Ectodermal cell (in vitro differentiated cells): ENCODE data around the gene HSPA12A.

ENCODE experiments used
- H3K27ac ChIP-seq: 2 replicates; pipeline ENCODE4 v1.7.0; 2013; ENCODE audit warnings: mild to moderate bottlenecking, low read depth, low read length; ENCODE audit not compliant: insufficient read depth, poor library complexity, severe bottlenecking
- H3K27me3 ChIP-seq: 2 replicates; pipeline ENCODE4 v1.7.0; 2013; ENCODE audit warnings: mild to moderate bottlenecking, low read length; ENCODE audit not compliant: insufficient read depth, control insufficient read depth, poor library complexity, severe bottlenecking
- H3K36me3 ChIP-seq: one replicate; pipeline ENCODE4 v1.7.0; 2013; ENCODE audit warnings: low read length; ENCODE audit not compliant: control insufficient read depth, insufficient read depth
- H3K4me1 ChIP-seq: one replicate; pipeline ENCODE4 v1.7.0; 2013; ENCODE audit warnings: low read length; ENCODE audit not compliant: control insufficient read depth, insufficient read depth
- H3K4me3 ChIP-seq: 2 replicates; pipeline ENCODE4 v1.7.0; 2013; ENCODE audit warnings: low read depth, low read length, control low read depth; ENCODE audit not compliant: insufficient read depth
- H3K9me3 ChIP-seq: 2 replicates; pipeline ENCODE4 v1.7.0; 2013; ENCODE audit warnings: mild to moderate bottlenecking, low read length, moderate library complexity; ENCODE audit not compliant: control insufficient read depth
- WGBS, 2 experiments: methylation state at CpG; one replicate each; pipeline ENCODE4 v1.1.7; 2013; ENCODE audit warnings: missing lambda C conversion rate in 2 of 2; 5-methylcytosine and 5-hydroxymethylcytosine counted together

The HSPA12A gene

GRCh38 chr10:116706281-116706680 is 36.1 kb downstream of the HSPA12A start:
- Histone ChIP-seq H3K4me3 (no peak overlapping the region), H3K27me3 (no peaks in the 10 kb centered on the region), H3K9me3 (no peaks in the 10 kb centered on the region), H3K27ac (no peak overlapping the region), H3K36me3 (no peaks in the 10 kb centered on the region), H3K4me1 (no peaks in the 10 kb centered on the region)
- WGBS, 2 experiments = 91 to 93% methylated on average over 9 of the region's 9 CpGs

DNA sequence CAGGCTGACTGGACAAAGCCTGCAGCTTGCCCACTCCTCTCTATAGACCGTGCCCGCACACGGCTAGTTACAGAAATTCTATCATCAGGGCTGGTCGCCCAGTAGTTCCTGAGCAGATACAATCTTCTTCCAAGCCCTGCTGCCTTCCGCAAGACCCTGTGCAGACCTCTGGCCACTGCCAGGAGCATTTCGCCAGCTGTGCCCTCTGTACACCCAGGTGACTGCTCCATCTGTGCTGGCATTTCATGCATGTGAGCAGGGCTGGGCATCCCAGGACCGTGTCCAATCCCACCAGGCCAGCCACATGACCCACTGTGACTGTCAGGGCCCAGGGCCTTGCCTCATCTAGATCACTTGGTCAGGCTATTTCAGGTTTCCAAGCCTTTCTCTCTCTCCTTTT is 36.9 kb downstream of the HSPA12A start:
- H3K36me3 ChIP-seq = no peaks in the 10 kb centered on the region
- no peak overlapping the region for H3K4me3 ChIP-seq
- H3K9me3 ChIP-seq = no peaks in the 10 kb centered on the region
- no peaks in the 10 kb centered on the region for H3K27me3 ChIP-seq
- H3K4me1 ChIP-seq = no peaks in the 10 kb centered on the region
- no peak overlapping the region for H3K27ac ChIP-seq
- WGBS, 2 experiments = 91 to 94% methylated on average over 7 of the region's 7 CpGs

- H3K27me3 ChIP-seq = no peaks in the 10 kb centered on the region
- no peaks in the 10 kb centered on the region for H3K36me3 ChIP-seq
- no peak overlapping the region for H3K4me3 ChIP-seq
- 93% methylated on average over 11 of the region's 11 CpGs for WGBS, 2 experiments
- no peaks in the 10 kb centered on the region for H3K9me3 ChIP-seq
- H3K27ac ChIP-seq = no peak overlapping the region
- H3K4me1 ChIP-seq = no peaks in the 10 kb centered on the region
Measured at GRCh38 chr10:116704926-116705325, 37.4 kb downstream of the HSPA12A start.

DNA sequence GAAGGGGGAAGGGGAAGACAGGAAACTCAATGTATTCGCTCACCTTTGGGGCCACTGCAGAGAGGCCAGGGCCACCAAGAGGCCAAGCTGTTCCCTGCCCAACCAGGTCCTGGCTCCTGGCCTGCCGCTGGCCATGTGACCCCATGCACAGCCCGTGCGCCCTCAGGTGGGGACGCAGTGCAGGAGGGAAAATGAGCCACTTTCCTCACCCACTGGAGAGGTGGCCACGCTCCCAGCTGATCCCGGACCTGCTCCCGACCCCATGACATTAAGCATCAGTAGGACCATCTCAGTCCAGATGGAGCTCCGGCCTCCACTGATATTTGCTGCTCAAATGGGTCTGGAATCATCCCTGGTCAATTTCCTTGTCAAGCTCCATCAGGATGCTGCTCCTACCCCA is 40.2 kb downstream of the HSPA12A start:
- H3K4me1 ChIP-seq = no peaks in the 10 kb centered on the region
- no peak overlapping the region for H3K4me3 ChIP-seq
- H3K27ac ChIP-seq = no peak overlapping the region
- 86 to 88% methylated on average over 9 of the region's 9 CpGs for WGBS, 2 experiments
- no peaks in the 10 kb centered on the region for H3K9me3 ChIP-seq
- no peaks in the 10 kb centered on the region for H3K27me3 ChIP-seq
- H3K36me3 ChIP-seq = no peaks in the 10 kb centered on the region

GRCh38 chr10:116699471-116700150 is 42.8 kb downstream of the HSPA12A start:
- WGBS, 2 experiments = 68 to 71% methylated on average over 5 of the region's 5 CpGs
- no peak overlapping the region for H3K4me3 ChIP-seq
- no peaks in the 10 kb centered on the region for H3K9me3 ChIP-seq
- H3K4me1 ChIP-seq = peaks cover 2% of the 10 kb centered on the region
- H3K27ac ChIP-seq = no peak overlapping the region
- no peaks in the 10 kb centered on the region for H3K27me3 ChIP-seq
- H3K36me3 ChIP-seq = no peaks in the 10 kb centered on the region

DNA sequence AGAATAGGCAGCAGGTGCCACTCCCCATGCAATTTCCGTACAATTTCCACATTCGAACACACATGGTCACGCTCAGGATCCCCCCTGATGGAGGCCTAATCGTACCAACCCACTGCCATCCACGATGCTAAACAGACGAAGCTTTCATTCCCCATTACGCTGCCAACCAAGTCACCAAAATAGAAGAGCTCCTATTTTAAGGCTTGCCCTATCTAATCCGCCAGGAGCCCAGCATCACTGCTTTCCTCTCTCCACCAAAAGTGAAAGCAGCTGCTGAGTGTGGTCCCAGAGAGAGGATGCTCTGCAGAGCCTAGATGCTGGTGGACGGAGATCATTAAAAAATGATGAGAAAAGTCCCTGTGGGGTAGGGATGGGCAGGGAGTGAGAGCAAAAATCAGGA is 43.3 kb downstream of the HSPA12A start:
- WGBS, 2 experiments = 92 to 95% methylated on average over 9 of the region's 9 CpGs
- H3K4me1 ChIP-seq = peaks cover 8% of the 10 kb centered on the region
- H3K27me3 ChIP-seq = no peaks in the 10 kb centered on the region

DNA sequence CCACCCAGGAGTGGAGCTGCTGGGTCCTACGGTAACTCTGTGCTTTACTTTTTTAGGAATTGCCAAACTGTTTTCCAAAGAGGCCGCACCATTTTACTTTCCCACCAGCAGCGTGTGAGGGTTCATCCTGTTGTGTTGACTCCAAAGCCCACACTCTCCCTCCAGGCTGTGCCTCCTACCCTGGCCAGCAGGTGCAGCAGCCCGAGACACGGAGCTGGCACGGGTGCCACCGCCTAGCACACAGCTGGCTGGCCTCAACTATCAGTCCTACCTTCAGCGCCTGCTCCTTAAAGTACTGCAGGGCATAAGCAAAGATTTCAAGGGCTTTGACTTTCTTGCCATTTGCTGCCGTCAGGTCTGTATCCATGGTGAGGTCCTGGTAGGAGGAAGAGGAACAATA is 44.0 kb downstream of the HSPA12A start:
- peaks cover 8% of the 10 kb centered on the region for H3K4me1 ChIP-seq

More for the DNA sequence above, 43.3 kb downstream of the HSPA12A start:
- no peak overlapping the region for H3K4me3 ChIP-seq
- no peaks in the 10 kb centered on the region for H3K36me3 ChIP-seq
- H3K9me3 ChIP-seq = no peaks in the 10 kb centered on the region
- no peak overlapping the region for H3K27ac ChIP-seq

DNA sequence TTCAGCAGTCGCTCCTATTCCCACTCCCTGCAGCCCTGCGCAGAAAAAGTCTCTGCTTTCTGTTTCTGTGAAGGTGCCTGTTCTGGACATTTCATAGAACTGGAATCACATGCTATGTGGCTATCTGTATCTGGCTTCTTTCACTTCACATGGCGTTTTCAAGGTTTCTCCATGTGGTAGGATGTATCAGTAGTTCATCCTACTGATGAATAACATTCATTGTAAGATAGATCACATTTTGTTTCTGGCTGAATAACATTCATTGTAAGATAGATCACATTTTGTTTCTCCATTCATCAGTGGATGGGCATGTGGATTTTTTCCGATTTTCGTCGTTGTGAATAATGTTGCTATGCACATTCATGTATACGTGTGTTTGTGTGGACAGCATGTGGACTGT is 44.5 kb downstream of the HSPA12A start:
- peaks cover 8% of the 10 kb centered on the region for H3K4me1 ChIP-seq
- WGBS, 2 experiments = 84 to 90% methylated on average over 7 of the region's 7 CpGs
- no peak overlapping the region for H3K27ac ChIP-seq
- H3K36me3 ChIP-seq = no peaks in the 10 kb centered on the region
- H3K27me3 ChIP-seq = no peaks in the 10 kb centered on the region
- no peak overlapping the region for H3K4me3 ChIP-seq
- H3K9me3 ChIP-seq = no peaks in the 10 kb centered on the region

More for the DNA sequence above, 44.0 kb downstream of the HSPA12A start:
- H3K27ac ChIP-seq = no peak overlapping the region
- no peaks in the 10 kb centered on the region for H3K36me3 ChIP-seq
- H3K27me3 ChIP-seq = no peaks in the 10 kb centered on the region
- no peaks in the 10 kb centered on the region for H3K9me3 ChIP-seq
- H3K4me3 ChIP-seq = no peak overlapping the region
- 91 to 95% methylated on average over 9 of the region's 9 CpGs for WGBS, 2 experiments

DNA sequence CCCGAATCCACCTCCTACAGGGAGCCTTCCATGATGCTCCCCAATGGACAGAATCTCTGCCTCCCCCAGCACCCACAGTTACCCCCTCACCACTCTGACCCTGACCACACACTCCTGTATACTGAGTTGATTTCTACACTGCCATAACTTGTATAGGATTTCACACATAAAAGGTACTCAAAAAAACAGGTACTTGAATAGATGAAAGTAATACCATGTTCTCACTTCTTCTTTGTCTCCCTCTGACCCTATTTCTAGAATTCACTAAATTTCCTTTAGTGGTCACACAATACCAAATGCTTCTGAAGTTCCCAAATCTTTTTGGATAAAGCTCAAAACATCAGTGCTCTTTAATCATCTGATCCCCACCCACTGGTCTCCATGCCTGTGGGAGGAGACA is 45.4 kb downstream of the HSPA12A start:
- Histone ChIP-seq H3K36me3 (no peaks in the 10 kb centered on the region), H3K27me3 (no peaks in the 10 kb centered on the region), H3K27ac (no peak overlapping the region), H3K9me3 (no peaks in the 10 kb centered on the region), H3K4me1 (peaks cover 8% of the 10 kb centered on the region), H3K4me3 (no peak overlapping the region)
- WGBS, 2 experiments = 91 to 94% methylated on average over 1 of the region's 1 CpG

DNA sequence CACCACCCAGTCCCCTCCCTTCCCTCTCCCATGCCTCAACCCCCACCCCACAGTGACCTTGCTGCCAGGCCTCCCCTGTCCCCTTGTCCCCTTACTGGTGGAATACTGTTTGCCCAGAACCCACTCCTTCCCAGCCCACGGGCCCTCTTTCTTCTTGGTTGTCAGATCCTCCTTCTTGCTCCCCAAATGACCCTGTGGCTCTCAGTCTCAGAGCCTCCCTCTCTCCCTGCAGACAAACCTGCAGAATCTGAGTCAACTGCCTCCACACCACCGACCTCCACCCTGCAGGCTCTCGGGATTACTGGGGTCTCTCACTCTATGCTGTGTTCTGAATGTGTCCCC is 47.5 kb downstream of the HSPA12A start:
- H3K4me1 ChIP-seq = peaks cover 8% of the 10 kb centered on the region
- WGBS, 2 experiments = 72 to 76% methylated on average over 3 of the region's 3 CpGs
- H3K27ac ChIP-seq = no peak overlapping the region

More for the DNA sequence above, 47.5 kb downstream of the HSPA12A start:
- Histone ChIP-seq H3K27me3 (no peaks in the 10 kb centered on the region), H3K4me3 (no peak overlapping the region), H3K36me3 (no peaks in the 10 kb centered on the region), H3K9me3 (no peaks in the 10 kb centered on the region)
